Activated naive CD8-positive, alpha-beta T cell treated with anti-CD3 and anti-CD28 coated beads, Interleukin-2, amount 10 ng/mL, durations not matched to agents 7 days and 5 days (primary cell): ENCODE measurements around the gene SH2D5. TPM values are rescaled to one million over a fixed set of nuclear protein-coding genes. Genes with fewer than 3 reads are reported as not detected.

Experiments
- ATAC-seq: fragments of 150-1000 bp; cut with Tn5 transposase; one replicate; pipeline ENCODE4 v1.10.0; 2021; ENCODE audit warnings: low read depth, moderate library complexity
- POLR2A ChIA-PET: fragments of 350-600 bp; sonication (Branson Sonifier 250); formaldehyde crosslinking; loops from one replicate; lab custom pipeline; 2021; ENCODE audit warnings: antibody characterized with exemption; lab: Charles Lee
- DNase-seq: peaks from one replicate; pipeline ENCODE4 v3.0.0; 2021
- H3K27ac Mint-ChIP-seq: one replicate; pipeline ENCODE4 v1.8.0; 2022; ENCODE audit warnings: mild to moderate bottlenecking, mixed read lengths
- H3K27me3 Mint-ChIP-seq: one replicate; pipeline ENCODE4 v1.8.0; 2022; ENCODE audit warnings: mild to moderate bottlenecking, moderate library complexity, mixed read lengths
- H3K36me3 Mint-ChIP-seq: one replicate; pipeline ENCODE4 v1.8.0; 2021; ENCODE audit warnings: mild to moderate bottlenecking, mixed read lengths
- H3K4me1 Mint-ChIP-seq: one replicate; pipeline ENCODE4 v1.8.0; 2021; ENCODE audit warnings: mixed read lengths
- H3K4me3 Mint-ChIP-seq: one replicate; pipeline ENCODE4 v1.8.0; 2022; ENCODE audit warnings: mild to moderate bottlenecking, moderate library complexity, mixed read lengths
- H3K9me3 Mint-ChIP-seq: one replicate; pipeline ENCODE4 v1.8.0; 2021; ENCODE audit warnings: mixed read lengths
- total RNA-seq, 2 experiments: library from RNA; stranded (reverse); gene quantifications; one replicate each; pipeline ENCODE4 v1.2.3, GENCODE V29; 2021

The SH2D5 gene
- total RNA-seq, 2 experiments from 2014 or later, result 0.11 to 0.14 TPM

DNA sequence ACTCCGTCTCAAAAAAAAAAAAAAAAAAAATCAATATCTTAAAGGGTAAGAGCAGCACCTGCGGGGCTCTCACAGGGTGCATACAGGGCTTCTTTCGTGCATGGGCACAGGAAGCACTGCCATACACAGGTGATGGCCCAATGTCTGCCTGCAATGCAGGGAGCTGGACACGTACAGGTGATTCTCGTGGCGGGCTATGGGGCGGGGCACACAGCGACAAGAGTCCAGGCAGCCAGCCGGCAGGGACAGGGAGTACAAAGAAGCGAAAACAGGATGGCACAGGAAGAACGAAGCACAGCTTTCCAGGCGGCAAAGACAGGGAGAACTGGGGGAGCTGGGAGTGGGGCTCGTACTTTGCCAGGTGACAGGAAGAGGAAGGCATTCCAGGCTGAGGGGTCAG, 16.3 kb downstream of the SH2D5 start:
- POLR2A ChIA-PET, result no interaction called here
- Mint-ChIP-seq H3K36me3 (no peaks in the 10 kb centered on the region), H3K27me3 (peaks cover 43% of the 10 kb centered on the region), H3K4me1 (peaks cover 4% of the 10 kb centered on the region), H3K4me3 (peak overlapping the region; percentile 2), H3K27ac (no peak overlapping the region), H3K9me3 (no peaks in the 10 kb centered on the region)
- no peak for ATAC-seq
- no peak for DNase-seq

GRCh38 chr1:20715406-20715805, 17.1 kb downstream of the SH2D5 start:
- ATAC-seq (no peak), DNase-seq (no peak)
- POLR2A ChIA-PET, result no interaction called here
- H3K9me3 Mint-ChIP-seq, result no peaks in the 10 kb centered on the region
- no peak overlapping the region for H3K4me3 Mint-ChIP-seq
- H3K36me3 Mint-ChIP-seq, result no peaks in the 10 kb centered on the region
- peaks cover 4% of the 10 kb centered on the region for H3K4me1 Mint-ChIP-seq
- H3K27me3 Mint-ChIP-seq, result peaks cover 43% of the 10 kb centered on the region
- no peak overlapping the region for H3K27ac Mint-ChIP-seq

- no peak for DNase-seq
- Mint-ChIP-seq H3K27ac (no peak overlapping the region), H3K9me3 (no peaks in the 10 kb centered on the region), H3K27me3 (peaks cover 27% of the 10 kb centered on the region), H3K4me1 (peaks cover 2% of the 10 kb centered on the region), H3K36me3 (no peaks in the 10 kb centered on the region), H3K4me3 (no peak overlapping the region)
- POLR2A ChIA-PET, result no interaction called here
- ATAC-seq, result no peak
Measured at GRCh38 chr1:20713440-20713839, 19.1 kb downstream of the SH2D5 start.

GRCh38 chr1:20712215-20712577, 20.3 kb downstream of the SH2D5 start:
- H3K27me3 Mint-ChIP-seq, result peaks cover 21% of the 10 kb centered on the region
- POLR2A ChIA-PET, result no interaction called here
- peak; percentile 14 for ATAC-seq

DNA sequence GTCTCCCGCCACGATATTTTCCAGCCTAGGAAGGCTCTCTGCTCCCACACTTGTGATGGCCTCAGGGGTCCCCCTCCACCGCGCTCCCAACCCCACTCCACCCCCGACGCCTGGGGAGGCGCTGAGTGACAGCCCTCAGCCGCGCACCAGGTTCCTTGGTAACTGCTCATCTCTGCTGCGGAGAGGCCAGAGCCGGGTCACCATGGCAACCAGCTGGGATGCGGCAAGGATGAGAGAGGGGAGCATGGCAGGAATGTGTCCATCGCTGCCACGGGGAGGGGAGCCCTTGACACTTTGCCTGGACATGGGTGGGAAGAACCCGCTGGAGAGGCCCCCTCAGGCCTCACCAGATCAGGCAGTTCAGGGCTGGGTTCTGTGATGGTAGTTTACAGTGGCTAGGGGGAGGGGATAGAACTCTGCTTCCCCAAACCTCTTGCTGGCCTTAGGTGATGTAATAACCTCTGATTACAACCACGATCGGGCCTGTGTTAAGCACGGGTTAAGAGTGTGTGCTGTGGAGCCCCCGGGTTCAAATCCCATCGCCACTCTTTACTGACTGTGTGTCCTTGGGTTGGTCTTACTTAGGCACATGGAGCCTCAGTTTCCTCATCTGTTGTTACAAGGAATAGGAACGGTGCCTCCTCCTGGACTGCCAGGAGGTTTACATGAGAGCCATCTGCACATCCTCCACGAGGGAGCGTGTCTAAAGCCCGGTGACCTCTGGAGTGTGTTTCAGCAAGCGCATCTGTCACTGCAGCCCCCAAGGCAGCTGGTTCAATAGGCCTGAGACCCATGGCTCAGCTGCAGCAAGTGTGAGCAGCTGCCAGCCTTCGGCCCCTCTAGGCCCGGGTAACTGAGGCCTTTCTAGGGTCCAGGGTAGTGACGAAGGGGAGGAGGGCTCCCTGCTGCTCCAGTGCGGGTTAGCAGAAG, 21.0 kb downstream of the SH2D5 start:
- Mint-ChIP-seq H3K4me3 (no peak overlapping the region), H3K27ac (no peak overlapping the region), H3K36me3 (no peaks in the 10 kb centered on the region), H3K4me1 (no peaks in the 10 kb centered on the region), H3K27me3 (peaks cover 16% of the 10 kb centered on the region), H3K9me3 (no peaks in the 10 kb centered on the region)
- POLR2A ChIA-PET, result no interaction called here
- ATAC-seq (peak; percentile 14), DNase-seq (no peak)

More at GRCh38 chr1:20712215-20712577, 20.3 kb downstream of the SH2D5 start:
- Mint-ChIP-seq H3K27ac (no peak overlapping the region), H3K4me3 (no peak overlapping the region), H3K36me3 (no peaks in the 10 kb centered on the region), H3K9me3 (no peaks in the 10 kb centered on the region), H3K4me1 (peaks cover 2% of the 10 kb centered on the region)
- DNase-seq, result no peak

- Mint-ChIP-seq H3K27me3 (peaks cover 7% of the 10 kb centered on the region), H3K9me3 (no peaks in the 10 kb centered on the region), H3K4me1 (no peaks in the 10 kb centered on the region), H3K27ac (no peak overlapping the region), H3K36me3 (no peaks in the 10 kb centered on the region), H3K4me3 (no peak overlapping the region)
- POLR2A ChIA-PET, result no interaction called here
- DNase-seq (no peak), ATAC-seq (no peak)
Measured at GRCh38 chr1:20710469-20711284, 21.8 kb downstream of the SH2D5 start.

- Mint-ChIP-seq H3K4me1 (no peaks in the 10 kb centered on the region), H3K9me3 (no peaks in the 10 kb centered on the region), H3K4me3 (no peak overlapping the region), H3K27ac (no peak overlapping the region), H3K27me3 (peaks cover 2% of the 10 kb centered on the region), H3K36me3 (no peaks in the 10 kb centered on the region)
- ATAC-seq (no peak), DNase-seq (no peak)
- POLR2A ChIA-PET, result no interaction called here
Measured at GRCh38 chr1:20709868-20710267, 22.6 kb downstream of the SH2D5 start.

- Mint-ChIP-seq H3K27me3 (peaks cover 2% of the 10 kb centered on the region), H3K36me3 (no peaks in the 10 kb centered on the region), H3K4me3 (no peak overlapping the region), H3K4me1 (no peaks in the 10 kb centered on the region), H3K27ac (no peak overlapping the region), H3K9me3 (no peaks in the 10 kb centered on the region)
- POLR2A ChIA-PET, result no interaction called here
- DNase-seq (no peak), ATAC-seq (no peak)
Measured at GRCh38 chr1:20708891-20709290, 23.6 kb downstream of the SH2D5 start.

DNA sequence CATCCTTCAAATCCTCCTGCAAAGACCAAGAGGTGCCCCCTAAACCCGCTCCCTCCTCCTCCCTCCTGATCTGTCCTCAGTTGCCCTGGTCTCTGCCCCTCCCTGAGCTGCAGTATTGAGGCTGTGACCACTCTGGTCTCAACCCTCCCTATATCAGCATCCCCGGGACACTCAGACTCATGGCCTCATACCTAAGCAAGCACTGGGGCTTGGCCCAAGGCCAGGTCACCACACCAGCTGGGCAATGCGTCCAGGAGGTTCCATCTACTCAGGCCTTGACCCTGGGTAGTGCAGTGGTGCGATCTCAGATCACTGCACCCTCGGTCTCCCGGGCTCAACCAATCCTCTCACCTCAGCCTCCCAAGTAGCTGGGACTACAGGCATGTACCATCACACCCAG, 24.4 kb downstream of the SH2D5 start:
- Mint-ChIP-seq H3K4me1 (no peaks in the 10 kb centered on the region), H3K9me3 (no peaks in the 10 kb centered on the region), H3K27ac (no peak overlapping the region), H3K4me3 (no peak overlapping the region), H3K36me3 (no peaks in the 10 kb centered on the region), H3K27me3 (peaks cover 1% of the 10 kb centered on the region)
- ATAC-seq, result no peak
- DNase-seq, result no peak
- POLR2A ChIA-PET, result no interaction called here

DNA sequence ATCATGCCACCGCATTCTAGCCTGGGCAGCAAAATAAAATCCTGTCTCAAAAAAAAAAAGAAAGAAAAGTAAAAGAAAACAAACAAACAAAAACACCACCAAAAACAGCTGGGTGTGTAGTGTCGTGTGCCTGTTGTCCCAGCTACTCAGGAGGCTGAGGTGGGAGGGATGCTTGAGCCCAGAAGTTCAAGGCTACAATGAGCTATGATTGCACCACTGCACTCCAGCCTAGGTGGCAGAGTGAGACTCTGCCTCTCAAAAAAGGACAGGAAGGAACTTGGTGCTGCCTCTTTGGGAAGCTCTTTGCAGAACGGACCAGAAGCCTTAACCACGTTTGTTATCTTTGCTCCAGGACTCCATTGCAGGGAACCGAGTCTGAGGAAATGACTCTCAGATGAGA, 25.7 kb downstream of the SH2D5 start:
- H3K4me3 Mint-ChIP-seq, result no peak overlapping the region
- H3K4me1 Mint-ChIP-seq, result no peaks in the 10 kb centered on the region
- no peak for ATAC-seq
- POLR2A ChIA-PET, result no interaction called here
- H3K36me3 Mint-ChIP-seq, result no peaks in the 10 kb centered on the region
- no peaks in the 10 kb centered on the region for H3K9me3 Mint-ChIP-seq
- DNase-seq, result no peak
- H3K27ac Mint-ChIP-seq, result no peak overlapping the region
- H3K27me3 Mint-ChIP-seq, result peaks cover 2% of the 10 kb centered on the region

DNA sequence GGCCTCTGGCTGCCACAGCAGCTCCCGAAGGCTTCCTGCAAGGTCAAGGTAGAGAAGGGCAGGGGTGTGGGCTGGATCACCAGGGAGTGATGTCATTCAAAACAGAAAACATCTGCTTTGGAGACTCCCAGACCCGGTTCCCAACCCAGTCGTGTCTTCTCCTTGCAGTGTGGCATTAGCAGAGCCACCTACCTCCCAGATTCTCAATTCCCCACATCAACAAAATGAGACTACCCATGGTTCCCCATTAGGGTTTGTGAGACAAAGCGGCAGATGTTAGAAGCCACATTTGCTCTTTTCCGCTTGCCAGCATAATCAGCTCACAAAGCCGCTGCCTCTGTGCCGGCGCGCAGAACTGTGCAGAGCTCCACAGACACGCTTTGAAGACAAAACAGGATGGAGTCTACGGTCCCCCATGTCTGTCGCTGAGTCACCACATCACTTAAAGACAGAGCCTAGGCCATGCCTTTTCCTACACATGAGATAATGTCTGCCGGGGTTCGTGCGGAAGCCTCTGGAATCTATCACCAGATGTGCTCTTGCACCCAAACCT, 27.2 kb downstream of the SH2D5 start:
- Mint-ChIP-seq H3K9me3 (no peaks in the 10 kb centered on the region), H3K4me1 (no peaks in the 10 kb centered on the region), H3K36me3 (no peaks in the 10 kb centered on the region), H3K27ac (no peak overlapping the region), H3K4me3 (no peak overlapping the region), H3K27me3 (peaks cover 2% of the 10 kb centered on the region)
- DNase-seq (no peak), ATAC-seq (no peak)
- POLR2A ChIA-PET, result no interaction called here

DNA sequence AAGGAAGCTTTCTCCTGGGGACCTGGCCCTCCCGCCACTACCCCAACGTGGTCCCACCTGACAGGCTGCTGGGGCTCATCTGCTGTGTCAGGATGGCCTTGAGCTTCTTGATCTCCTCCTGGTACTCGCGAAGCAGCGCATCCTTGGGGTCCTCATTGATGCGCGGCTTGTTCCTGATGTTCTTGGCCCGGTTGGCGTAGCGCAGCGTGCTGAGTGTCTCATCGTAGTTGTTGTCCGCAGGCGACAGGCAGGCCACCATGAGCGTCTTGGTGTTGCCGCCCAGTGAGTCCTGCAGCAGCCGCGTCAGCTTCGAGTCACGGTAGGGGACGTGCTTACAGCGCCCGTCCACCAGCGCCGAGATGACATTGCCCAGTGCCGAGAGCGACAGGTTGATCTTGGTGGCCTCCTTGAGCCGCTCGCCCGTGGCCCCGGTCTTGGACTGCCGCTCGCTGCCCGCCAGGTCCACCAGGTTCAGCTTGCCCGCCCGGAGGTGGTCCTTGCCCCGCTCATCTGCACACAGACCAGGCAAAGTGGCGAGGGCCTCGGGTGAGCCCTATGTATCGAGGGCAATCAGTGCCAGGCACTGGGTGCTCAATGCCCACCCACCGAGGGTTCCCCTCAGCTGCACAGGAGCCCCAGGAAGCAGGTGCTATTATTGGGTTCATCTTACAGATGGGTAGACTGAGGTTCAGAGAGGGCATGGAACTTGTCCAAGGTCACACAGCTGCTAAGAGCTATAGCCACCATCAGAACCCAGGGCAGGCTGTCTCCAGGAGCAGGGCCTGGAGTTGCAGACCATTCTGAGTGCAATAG, 27.9 kb downstream of the SH2D5 start:
- POLR2A ChIA-PET, result no interaction called here
- H3K27ac Mint-ChIP-seq, result no peak overlapping the region
- no peak for DNase-seq
- H3K4me3 Mint-ChIP-seq, result no peak overlapping the region
- H3K4me1 Mint-ChIP-seq, result no peaks in the 10 kb centered on the region
- H3K27me3 Mint-ChIP-seq, result peaks cover 2% of the 10 kb centered on the region
- no peaks in the 10 kb centered on the region for H3K36me3 Mint-ChIP-seq
- ATAC-seq, result no peak
- no peaks in the 10 kb centered on the region for H3K9me3 Mint-ChIP-seq
